Measurements from ENCODE around the gene NOS1AP.

The NOS1AP gene

GRCh38 chr1:162091681-162092524 lies 22.4 kb downstream of the NOS1AP start:
- DNase-seq, result no peak

GRCh38 chr1:162093095-162093494 lies 23.6 kb downstream of the NOS1AP start:
- no peak for DNase-seq

- DNase-seq, result no peak
Observed at GRCh38 chr1:162094271-162094670, 24.8 kb downstream of the NOS1AP start.

- no peak for DNase-seq
Observed at GRCh38 chr1:162094723-162095122, 25.2 kb downstream of the NOS1AP start.

GRCh38 chr1:162107911-162108310 lies 38.4 kb downstream of the NOS1AP start:
- no peak for DNase-seq

GRCh38 chr1:162108426-162108825 lies 38.9 kb downstream of the NOS1AP start:
- no peak for DNase-seq

- no peak for DNase-seq
Observed at GRCh38 chr1:162110910-162111309, 41.4 kb downstream of the NOS1AP start.

GRCh38 chr1:162111572-162111971 lies 42.1 kb downstream of the NOS1AP start:
- DNase-seq, result no peak

GRCh38 chr1:162113419-162113818 lies 43.9 kb downstream of the NOS1AP start:
- DNase-seq, result no peak

- no peak for DNase-seq
Observed at GRCh38 chr1:162117039-162117774, 47.7 kb downstream of the NOS1AP start.

- DNase-seq, result no peak
Observed at GRCh38 chr1:162118063-162118462, 48.6 kb downstream of the NOS1AP start.

GRCh38 chr1:162128693-162129356 lies 59.3 kb downstream of the NOS1AP start:
- no peak for DNase-seq

- DNase-seq, result no peak
Observed at GRCh38 chr1:162130308-162130707, 60.8 kb downstream of the NOS1AP start.

GRCh38 chr1:162131400-162132321 lies 62.2 kb downstream of the NOS1AP start:
- no peak for DNase-seq

GRCh38 chr1:162133566-162133965 lies 64.1 kb downstream of the NOS1AP start:
- no peak for DNase-seq

GRCh38 chr1:162134646-162135045 lies 65.2 kb downstream of the NOS1AP start:
- no peak for DNase-seq

GRCh38 chr1:162135271-162135775 lies 65.8 kb downstream of the NOS1AP start:
- DNase-seq, result no peak

GRCh38 chr1:162136760-162137159 lies 67.3 kb downstream of the NOS1AP start:
- DNase-seq, result no peak

- no peak for DNase-seq
Observed at GRCh38 chr1:162137179-162137960, 67.9 kb downstream of the NOS1AP start.

GRCh38 chr1:162138112-162138511 lies 68.6 kb downstream of the NOS1AP start:
- DNase-seq, result no peak

- no peak for DNase-seq
Observed at GRCh38 chr1:162138599-162139181, 69.2 kb downstream of the NOS1AP start.
